D721Med (cell line): Measurements from ENCODE around the gene TGFBR3.

ENCODE experiments used
- DNase-seq: peaks from one replicate; pipeline ENCODE4 v3.0.0; 2011; ENCODE audit warnings: low spot score; ENCODE audit not compliant: insufficient read length
- FAIRE-seq: peaks from 2 replicates; lab custom pipeline; 2011; peaks lifted over from hg19 to GRCh38; lab: Jason Lieb, UNC
- TF ChIP-seq, protein P1 (sequence below): IDR thresholded peaks from 2 replicates; pipeline ENCODE4 v1.5.1; 2012; ENCODE audit warnings: mild to moderate bottlenecking, control low read depth; ENCODE audit not compliant: insufficient read depth; ENCODE audit errors: missing control alignments

The TGFBR3 gene

DNA sequence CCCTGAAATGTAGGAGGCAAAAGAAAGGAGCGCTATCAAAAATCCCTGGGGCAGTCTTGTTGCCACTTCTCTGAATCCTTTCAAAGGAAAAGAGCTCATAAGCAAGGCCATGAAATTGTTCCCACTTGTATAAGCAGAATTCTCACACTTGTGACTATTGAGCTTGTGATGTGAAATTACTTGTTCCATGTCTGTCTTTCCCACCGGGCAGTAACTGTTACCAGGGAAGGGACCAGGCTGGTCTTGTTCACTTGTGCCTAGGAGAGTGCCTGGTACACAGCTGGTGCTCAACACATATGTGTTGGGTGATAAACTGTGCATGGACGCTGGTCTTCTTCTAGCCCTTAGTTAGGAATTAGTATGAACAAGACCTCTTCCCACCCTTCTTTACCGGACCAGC, 234.7 kb downstream of the TGFBR3 start:
- FAIRE-seq (no peak), DNase-seq (no peak)
- TF ChIP-seq, protein P1, sequence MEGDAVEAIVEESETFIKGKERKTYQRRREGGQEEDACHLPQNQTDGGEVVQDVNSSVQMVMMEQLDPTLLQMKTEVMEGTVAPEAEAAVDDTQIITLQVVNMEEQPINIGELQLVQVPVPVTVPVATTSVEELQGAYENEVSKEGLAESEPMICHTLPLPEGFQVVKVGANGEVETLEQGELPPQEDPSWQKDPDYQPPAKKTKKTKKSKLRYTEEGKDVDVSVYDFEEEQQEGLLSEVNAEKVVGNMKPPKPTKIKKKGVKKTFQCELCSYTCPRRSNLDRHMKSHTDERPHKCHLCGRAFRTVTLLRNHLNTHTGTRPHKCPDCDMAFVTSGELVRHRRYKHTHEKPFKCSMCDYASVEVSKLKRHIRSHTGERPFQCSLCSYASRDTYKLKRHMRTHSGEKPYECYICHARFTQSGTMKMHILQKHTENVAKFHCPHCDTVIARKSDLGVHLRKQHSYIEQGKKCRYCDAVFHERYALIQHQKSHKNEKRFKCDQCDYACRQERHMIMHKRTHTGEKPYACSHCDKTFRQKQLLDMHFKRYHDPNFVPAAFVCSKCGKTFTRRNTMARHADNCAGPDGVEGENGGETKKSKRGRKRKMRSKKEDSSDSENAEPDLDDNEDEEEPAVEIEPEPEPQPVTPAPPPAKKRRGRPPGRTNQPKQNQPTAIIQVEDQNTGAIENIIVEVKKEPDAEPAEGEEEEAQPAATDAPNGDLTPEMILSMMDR = no peak

DNA sequence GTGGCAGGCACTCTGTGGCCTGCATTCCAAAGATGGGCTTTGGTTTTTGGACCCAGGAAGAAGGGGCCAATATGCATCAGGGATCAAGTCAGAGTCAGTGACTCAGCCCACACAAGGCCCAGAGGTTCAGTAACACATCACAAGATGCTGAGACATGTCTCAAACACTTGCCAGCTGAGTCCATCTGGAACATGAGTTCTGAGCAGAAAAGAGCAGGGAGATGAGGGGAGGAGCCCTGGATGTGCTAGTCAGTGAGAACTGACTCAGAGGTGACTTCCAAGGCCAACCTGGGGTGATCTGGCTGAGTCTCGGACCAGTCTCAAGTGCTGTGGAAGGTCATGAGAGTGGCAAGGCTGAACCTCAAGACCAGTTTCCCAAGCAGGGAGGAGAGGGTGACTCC, 235.2 kb downstream of the TGFBR3 start:
- DNase-seq = no peak
- FAIRE-seq = no peak
- TF ChIP-seq, protein P1 = no peak

DNA sequence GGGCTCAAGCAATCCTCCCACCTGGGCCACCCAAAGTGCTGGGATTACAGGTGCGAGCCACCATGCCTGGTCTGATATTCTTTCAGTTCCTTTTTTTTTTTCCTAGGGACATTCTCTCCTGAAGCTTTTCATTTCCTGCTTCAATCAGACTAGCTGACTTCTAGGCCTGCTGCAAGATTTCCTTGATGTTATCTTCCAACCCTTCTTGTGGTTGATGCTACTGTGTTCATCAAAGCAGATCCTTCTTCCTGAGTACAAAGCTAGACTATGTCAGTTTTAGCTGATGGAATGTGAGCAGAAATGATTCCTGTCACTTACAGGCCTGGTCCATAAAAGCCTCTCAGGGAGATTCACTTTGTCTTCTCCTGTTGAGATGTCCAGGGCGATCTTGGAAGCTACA, 238.9 kb downstream of the TGFBR3 start:
- DNase-seq (no peak), FAIRE-seq (no peak)
- TF ChIP-seq, protein P1 = no peak

DNA sequence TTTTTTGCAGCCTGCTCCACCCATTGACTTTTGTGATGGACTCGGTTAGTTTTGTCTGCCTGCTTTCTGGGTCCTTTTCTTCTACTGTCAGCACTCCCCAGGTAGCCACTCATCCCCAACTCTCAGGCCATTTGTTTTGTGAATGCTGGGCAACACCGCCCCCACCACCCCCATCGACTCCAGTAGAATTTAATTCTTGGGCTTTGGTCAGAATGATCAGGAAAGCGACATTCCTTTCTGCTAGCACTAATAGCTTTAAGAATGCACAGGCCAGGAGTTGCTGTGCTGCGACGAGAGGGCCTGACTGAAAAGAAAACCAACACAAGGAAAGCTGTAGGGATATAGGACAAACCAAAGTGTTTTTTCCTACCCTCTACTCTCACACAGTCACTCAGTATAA, 240.9 kb downstream of the TGFBR3 start:
- FAIRE-seq = no peak
- DNase-seq = no peak

DNA sequence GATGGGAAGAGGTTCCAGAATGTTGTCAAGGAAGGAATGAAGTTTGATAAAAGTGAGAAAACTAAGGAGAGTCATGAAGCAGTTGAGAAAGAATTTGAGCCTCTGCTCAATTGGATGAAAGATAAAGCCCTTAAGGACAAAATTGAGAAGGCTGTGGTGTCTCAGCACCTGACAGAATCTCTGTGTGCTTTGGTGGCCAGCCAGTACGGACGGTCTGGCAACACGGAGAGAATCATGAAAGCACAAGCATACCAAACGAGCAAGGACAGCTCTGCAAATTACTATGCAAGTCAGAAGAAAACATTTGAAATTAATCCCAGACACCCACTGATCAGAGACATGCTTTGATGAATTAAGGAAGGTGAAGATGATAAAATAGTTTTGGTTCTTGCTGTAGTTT, 242.5 kb downstream of the TGFBR3 start:
- TF ChIP-seq, protein P1 = no peak
- FAIRE-seq = no peak
- no peak for DNase-seq

More for the DNA sequence above, 240.9 kb downstream of the TGFBR3 start:
- TF ChIP-seq, protein P1 = no peak

DNA sequence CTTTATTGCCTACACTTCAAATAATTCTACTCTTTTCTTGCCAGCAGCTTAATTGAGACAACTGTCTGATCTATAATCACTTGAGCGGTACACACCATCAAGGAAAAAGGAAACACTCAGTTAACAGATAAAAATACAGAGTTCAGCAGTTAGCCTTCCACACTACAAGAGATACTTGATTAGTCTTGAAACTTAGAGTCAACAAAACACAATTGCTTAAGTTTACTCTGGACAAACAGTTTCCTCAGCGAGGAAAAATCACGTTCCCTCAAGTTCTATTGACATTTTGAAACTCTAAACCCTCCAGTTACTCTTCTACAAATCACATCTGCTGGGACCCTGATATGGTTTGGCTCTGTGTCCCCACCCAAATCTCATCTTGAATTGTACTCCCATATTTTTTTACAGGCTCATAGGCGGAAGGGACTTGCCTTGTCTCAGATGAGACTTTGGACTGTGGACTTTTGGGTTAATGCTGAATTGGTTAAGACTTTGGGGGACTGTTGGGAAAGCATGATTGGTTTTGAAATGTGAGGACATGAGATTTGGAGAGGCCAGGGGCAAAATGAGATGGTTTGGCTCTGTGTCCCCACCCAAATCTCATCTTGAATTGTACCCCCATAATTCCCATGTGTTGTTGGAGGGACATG, 244.9 kb downstream of the TGFBR3 start:
- DNase-seq (no peak), FAIRE-seq (no peak)
- TF ChIP-seq, protein P1 = no peak

DNA sequence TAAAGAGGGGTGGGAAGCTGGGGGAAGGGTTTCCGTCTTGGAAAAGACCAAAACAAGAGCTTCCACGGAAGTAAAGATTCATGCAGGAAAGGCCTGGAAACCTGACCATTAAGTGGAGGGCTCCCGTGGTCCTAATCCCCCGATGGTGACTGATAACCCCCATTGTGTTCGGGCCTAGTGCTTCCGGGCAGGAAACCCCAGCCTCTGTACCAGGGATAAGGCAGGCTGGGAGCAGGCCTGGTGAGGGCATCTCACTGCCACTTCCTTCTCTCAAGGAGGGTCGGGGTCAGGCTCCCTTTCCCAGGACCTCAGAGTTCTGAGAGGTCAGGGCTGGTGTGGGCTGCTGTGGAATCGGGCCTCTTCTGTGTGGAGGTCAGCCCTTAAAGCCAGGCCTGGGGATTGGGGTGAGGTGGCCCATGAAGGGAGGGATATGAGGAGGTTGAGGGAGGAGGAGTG, 248.4 kb downstream of the TGFBR3 start:
- FAIRE-seq (no peak), DNase-seq (no peak)
- TF ChIP-seq, protein P1 = no peak
